ENCODE results near the gene BRIP1. TPM values are rescaled to one million over a fixed set of nuclear protein-coding genes. Genes with fewer than 3 reads are reported as not detected.

Gene BRIP1
- total and polyA plus RNA-seq, 2 experiments from 2014 or later: 2.2 to 4.0 TPM

GRCh38 chr17:61803216-61803615, 60.1 kb downstream of the BRIP1 start:
- WGBS, 2 experiments (ENCODE audit: low coverage in 1 of 2, low lambda C conversion rate in 2 of 2, missing lambda C conversion rate in 2 of 2): 89 to 93% methylated on average over 6 of the region's 6 CpGs

GRCh38 chr17:61799812-61800484, 63.4 kb downstream of the BRIP1 start:
- Histone ChIP-seq H3K9ac (no peak overlapping the region), H3K9me2 (ENCODE audit: insufficient read depth) (no peaks in the 10 kb centered on the region), H3K4me1 (ENCODE audit: insufficient read depth) (peaks cover under 1% of the 10 kb centered on the region), H3K27ac (no peak overlapping the region), H3K27me3 (replicated peaks; ENCODE audit: insufficient read depth) (no peaks in the 10 kb centered on the region), H3K9me3 (ENCODE audit: low read depth) (no peaks in the 10 kb centered on the region), H3K4me3 (no peak overlapping the region), H3F3A (ENCODE audit: insufficient read depth) (no peaks in the 10 kb centered on the region; the same call in 1 of the 2 replicates), H2AFZ (no peak overlapping the region), H3K79me2 (ENCODE audit: insufficient read depth) (no peaks in the 10 kb centered on the region), H3K36me3 (ENCODE audit: low read depth) (no peaks in the 10 kb centered on the region; the same call in 1 of the 2 replicates), H3K4me2 (ENCODE audit: unreplicated experiment) (no peak overlapping the region), H4K20me1 (ENCODE audit: insufficient read depth) (no peaks in the 10 kb centered on the region)
- in situ Hi-C loops (cut with MboI): no loop called here
- no peak for DNase-seq
- TF ChIP-seq EZH2 (IDR thresholded peaks at IDR 0.05; ENCODE audit: insufficient read depth, poor library complexity, severe bottlenecking): no peak
- TF ChIP-seq EZH2phosphoT487 (IDR thresholded peaks at IDR 0.05; ENCODE audit: insufficient read depth, low read depth): no peak
- WGBS, 2 experiments (ENCODE audit: low coverage in 1 of 2, low lambda C conversion rate in 2 of 2, missing lambda C conversion rate in 2 of 2): 96 to 100% methylated on average over 1 of the region's 1 CpG

More at GRCh38 chr17:61803216-61803615, 60.1 kb downstream of the BRIP1 start:
- Histone ChIP-seq H3K9ac (no peak overlapping the region), H2AFZ (no peak overlapping the region), H3F3A (ENCODE audit: insufficient read depth) (peaks cover 19% of the 10 kb centered on the region), H3K36me3 (ENCODE audit: low read depth) (no peaks in the 10 kb centered on the region), H3K9me2 (ENCODE audit: insufficient read depth) (no peaks in the 10 kb centered on the region), H3K4me1 (ENCODE audit: insufficient read depth) (peaks cover 27% of the 10 kb centered on the region), H3K4me3 (no peak overlapping the region), H4K20me1 (ENCODE audit: insufficient read depth) (no peaks in the 10 kb centered on the region), H3K9me3 (ENCODE audit: low read depth) (no peaks in the 10 kb centered on the region), H3K79me2 (ENCODE audit: insufficient read depth) (no peaks in the 10 kb centered on the region), H3K27me3 (replicated peaks; ENCODE audit: insufficient read depth) (no peaks in the 10 kb centered on the region), H3K4me2 (ENCODE audit: unreplicated experiment) (no peak overlapping the region), H3K27ac (no peak overlapping the region)
- TF ChIP-seq EZH2 (IDR thresholded peaks at IDR 0.05; ENCODE audit: insufficient read depth, poor library complexity, severe bottlenecking) (no peak), EZH2phosphoT487 (IDR thresholded peaks at IDR 0.05; ENCODE audit: insufficient read depth, low read depth) (no peak)
- DNase-seq: no peak
- in situ Hi-C loops (cut with MboI): no loop called here

- no peaks in the 10 kb centered on the region for H3K9me2 ChIP-seq (ENCODE audit: insufficient read depth)
- H3K27me3 ChIP-seq (replicated peaks; ENCODE audit: insufficient read depth): no peaks in the 10 kb centered on the region
- H4K20me1 ChIP-seq (ENCODE audit: insufficient read depth): no peaks in the 10 kb centered on the region
- H3K4me3 ChIP-seq: no peak overlapping the region
- no peaks in the 10 kb centered on the region; the same call in 1 of the 2 replicates for H3K36me3 ChIP-seq (ENCODE audit: low read depth)
- no peak overlapping the region for H3K4me2 ChIP-seq (ENCODE audit: unreplicated experiment)
- H2AFZ ChIP-seq: no peak overlapping the region
- TF ChIP-seq EZH2 (IDR thresholded peaks at IDR 0.05; ENCODE audit: insufficient read depth, poor library complexity, severe bottlenecking): no peak
- TF ChIP-seq EZH2phosphoT487 (IDR thresholded peaks at IDR 0.05; ENCODE audit: insufficient read depth, low read depth): no peak
- no peak for DNase-seq
- H3K27ac ChIP-seq: no peak overlapping the region
- no peaks in the 10 kb centered on the region for H3K4me1 ChIP-seq (ENCODE audit: insufficient read depth)
- in situ Hi-C loops (cut with MboI): no loop called here
- H3K9me3 ChIP-seq (ENCODE audit: low read depth): no peaks in the 10 kb centered on the region
- no peaks in the 10 kb centered on the region for H3K79me2 ChIP-seq (ENCODE audit: insufficient read depth)
- 97 to 100% methylated on average over 2 of the region's 2 CpGs for WGBS, 2 experiments (ENCODE audit: low coverage in 1 of 2, low lambda C conversion rate in 2 of 2, missing lambda C conversion rate in 2 of 2)
- H3K9ac ChIP-seq: no peak overlapping the region
- H3F3A ChIP-seq (ENCODE audit: insufficient read depth): no peaks in the 10 kb centered on the region
Measured at GRCh38 chr17:61797283-61797682, 66.0 kb downstream of the BRIP1 start.

- H4K20me1 ChIP-seq (ENCODE audit: insufficient read depth): no peaks in the 10 kb centered on the region
- no peak for DNase-seq
- H3F3A ChIP-seq (ENCODE audit: insufficient read depth): no peaks in the 10 kb centered on the region
- H3K36me3 ChIP-seq (ENCODE audit: low read depth): no peaks in the 10 kb centered on the region; the same call in 1 of the 2 replicates
- in situ Hi-C loops (cut with MboI): no loop called here
- H3K27ac ChIP-seq: no peak overlapping the region
- no peaks in the 10 kb centered on the region for H3K27me3 ChIP-seq (replicated peaks; ENCODE audit: insufficient read depth)
- H3K4me1 ChIP-seq (ENCODE audit: insufficient read depth): no peaks in the 10 kb centered on the region
- TF ChIP-seq EZH2 (IDR thresholded peaks at IDR 0.05; ENCODE audit: insufficient read depth, poor library complexity, severe bottlenecking) (no peak), EZH2phosphoT487 (IDR thresholded peaks at IDR 0.05; ENCODE audit: insufficient read depth, low read depth) (no peak)
- no peaks in the 10 kb centered on the region for H3K9me2 ChIP-seq (ENCODE audit: insufficient read depth)
- WGBS, 2 experiments (ENCODE audit: low coverage in 1 of 2, low lambda C conversion rate in 2 of 2, missing lambda C conversion rate in 2 of 2): 88% methylated on average over 2 of the region's 2 CpGs
- H3K9ac ChIP-seq: no peak overlapping the region
- no peak overlapping the region for H3K4me2 ChIP-seq (ENCODE audit: unreplicated experiment)
- H2AFZ ChIP-seq: no peak overlapping the region
- no peaks in the 10 kb centered on the region for H3K9me3 ChIP-seq (ENCODE audit: low read depth)
- no peaks in the 10 kb centered on the region for H3K79me2 ChIP-seq (ENCODE audit: insufficient read depth)
- no peak overlapping the region for H3K4me3 ChIP-seq
Measured at GRCh38 chr17:61795546-61795945, 67.8 kb downstream of the BRIP1 start.

Data from GM23248 (cell line).